ENCODE results near the gene CXCL3. TPM values are rescaled to one million over a fixed set of nuclear protein-coding genes. Genes with fewer than 3 reads are reported as not detected.
"Not testable (repeated sequence)": the region's sequence is repeated elsewhere in the genome, so short reads cannot be mapped to it uniquely, and the experiment has no call there.

CXCL3 gene
- total RNA-seq, 6 experiments from 2014 or later, result 0.25 to 2.0 (median 0.62) TPM; not detected in 2

DNA sequence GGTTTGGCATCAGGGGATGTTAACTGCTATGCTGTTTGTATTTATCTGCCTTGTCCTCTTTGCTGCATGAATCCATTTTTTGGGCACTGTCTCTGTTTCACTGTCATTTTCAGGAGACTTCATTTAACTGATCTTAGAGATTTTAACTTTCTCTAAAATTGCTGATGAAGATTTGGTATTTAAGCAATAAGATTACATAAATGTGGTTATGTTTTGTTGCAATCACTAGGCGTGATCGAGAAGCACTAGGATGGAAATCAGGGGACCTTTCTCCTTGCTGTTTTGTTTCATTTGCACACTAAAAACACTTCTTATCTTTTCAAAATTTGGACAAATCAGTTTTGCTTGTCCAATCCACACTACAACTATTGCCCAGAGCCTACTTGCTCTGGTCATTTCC is 45.1 kb upstream of the CXCL3 start:
- ATAC-seq (no peak), DNase-seq (no peak)
- Histone ChIP-seq H3K4me1 (no peaks in the 10 kb centered on the region), H3K27me3 (no peaks in the 10 kb centered on the region), H3K4me3 (no peak overlapping the region), H3K9me3 (no peaks in the 10 kb centered on the region), H3K27ac (no peak overlapping the region), H3K36me3 (no peaks in the 10 kb centered on the region)
- intact Hi-C loops (cut with DNase I), result no loop called here
- TF ChIP-seq POLR2A (IDR thresholded peaks at IDR 0.05), result no peak
- TF ChIP-seq, protein P1, sequence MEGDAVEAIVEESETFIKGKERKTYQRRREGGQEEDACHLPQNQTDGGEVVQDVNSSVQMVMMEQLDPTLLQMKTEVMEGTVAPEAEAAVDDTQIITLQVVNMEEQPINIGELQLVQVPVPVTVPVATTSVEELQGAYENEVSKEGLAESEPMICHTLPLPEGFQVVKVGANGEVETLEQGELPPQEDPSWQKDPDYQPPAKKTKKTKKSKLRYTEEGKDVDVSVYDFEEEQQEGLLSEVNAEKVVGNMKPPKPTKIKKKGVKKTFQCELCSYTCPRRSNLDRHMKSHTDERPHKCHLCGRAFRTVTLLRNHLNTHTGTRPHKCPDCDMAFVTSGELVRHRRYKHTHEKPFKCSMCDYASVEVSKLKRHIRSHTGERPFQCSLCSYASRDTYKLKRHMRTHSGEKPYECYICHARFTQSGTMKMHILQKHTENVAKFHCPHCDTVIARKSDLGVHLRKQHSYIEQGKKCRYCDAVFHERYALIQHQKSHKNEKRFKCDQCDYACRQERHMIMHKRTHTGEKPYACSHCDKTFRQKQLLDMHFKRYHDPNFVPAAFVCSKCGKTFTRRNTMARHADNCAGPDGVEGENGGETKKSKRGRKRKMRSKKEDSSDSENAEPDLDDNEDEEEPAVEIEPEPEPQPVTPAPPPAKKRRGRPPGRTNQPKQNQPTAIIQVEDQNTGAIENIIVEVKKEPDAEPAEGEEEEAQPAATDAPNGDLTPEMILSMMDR (IDR thresholded peaks at IDR 0.05), result no peak
- WGBS (ENCODE audit: insufficient coverage, low coverage, low lambda C conversion rate, missing lambda C conversion rate), result 63% methylated on average over 2 of the region's 2 CpGs

DNA sequence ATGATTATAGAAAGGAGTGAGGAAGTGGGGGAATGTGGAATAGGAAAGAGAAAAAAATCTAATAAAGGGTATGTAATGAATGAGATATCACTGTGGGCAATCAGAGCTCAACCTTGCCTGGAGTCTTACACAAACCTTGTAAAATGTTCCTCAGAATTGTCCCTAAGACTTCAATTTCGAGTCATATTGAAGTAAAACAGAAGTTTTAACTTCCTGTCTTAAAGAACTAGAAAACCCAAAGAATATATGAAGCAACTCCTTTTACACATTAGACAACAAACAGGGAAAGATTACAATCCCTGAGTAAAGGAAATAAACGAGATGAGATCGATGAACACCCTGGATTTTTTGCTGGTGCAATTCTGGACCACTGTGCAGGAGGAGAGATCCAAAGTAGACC is 42.5 kb upstream of the CXCL3 start:
- Histone ChIP-seq H3K4me1 (no peaks in the 10 kb centered on the region), H3K27ac (no peak overlapping the region), H3K9me3 (no peaks in the 10 kb centered on the region), H3K36me3 (no peaks in the 10 kb centered on the region), H3K4me3 (no peak overlapping the region), H3K27me3 (no peaks in the 10 kb centered on the region)
- intact Hi-C loops (cut with DNase I), result no loop called here
- TF ChIP-seq POLR2A (IDR thresholded peaks at IDR 0.05), result no peak
- TF ChIP-seq, protein P1 (IDR thresholded peaks at IDR 0.05), result no peak
- 43% methylated on average over 3 of the region's 3 CpGs for WGBS (ENCODE audit: insufficient coverage, low coverage, low lambda C conversion rate, missing lambda C conversion rate)
- DNase-seq (no peak), ATAC-seq (no peak)

- 100% methylated on average over 2 of the region's 2 CpGs for whole genome bisulfite sequencing (ENCODE audit: insufficient coverage, low coverage, low lambda C conversion rate, missing lambda C conversion rate)
- H3K9me3 ChIP-seq; DNase-seq; H3K4me3 ChIP-seq; H3K27me3 ChIP-seq; H3K4me1 ChIP-seq; H3K27ac ChIP-seq; intact Hi-C loops (cut with DNase I); ATAC-seq; H3K36me3 ChIP-seq: not testable (repeated sequence)
Measured at GRCh38 chr4:74080351-74080750, 41.9 kb upstream of the CXCL3 start.

- WGBS (ENCODE audit: insufficient coverage, low coverage, low lambda C conversion rate, missing lambda C conversion rate), result 68% methylated on average over 2 of the region's 2 CpGs
- H3K36me3 ChIP-seq; H3K27ac ChIP-seq; DNase-seq; H3K9me3 ChIP-seq; H3K27me3 ChIP-seq; H3K4me1 ChIP-seq; intact Hi-C loops (cut with DNase I); H3K4me3 ChIP-seq: not testable (repeated sequence)
- ATAC-seq, result peak; percentile 26 to 52 (median 44)
Measured at GRCh38 chr4:74079024-74079423, 40.5 kb upstream of the CXCL3 start.

DNA sequence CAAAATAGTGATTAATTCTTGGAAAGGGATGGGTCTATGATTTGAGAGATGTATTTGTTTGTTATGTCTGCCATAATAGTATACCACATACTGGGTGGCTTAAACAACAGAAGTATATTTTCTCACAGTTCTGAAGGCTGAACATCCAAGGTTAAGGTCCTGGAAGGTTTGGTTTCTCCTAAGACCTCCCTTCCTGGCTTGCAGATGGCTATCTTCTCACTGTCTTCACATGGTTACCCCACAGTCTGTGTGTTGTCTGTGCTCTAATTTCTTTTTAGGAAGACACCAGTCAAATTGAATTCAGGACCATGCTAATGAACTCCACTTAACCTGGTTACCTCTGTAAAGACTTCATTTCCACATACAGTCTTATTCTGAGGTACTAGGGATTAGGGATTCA is 34.9 kb upstream of the CXCL3 start:
- Histone ChIP-seq H3K36me3 (no peaks in the 10 kb centered on the region), H3K27ac (no peak overlapping the region), H3K27me3 (no peaks in the 10 kb centered on the region), H3K4me3 (no peak overlapping the region), H3K9me3 (no peaks in the 10 kb centered on the region), H3K4me1 (no peaks in the 10 kb centered on the region)
- DNase-seq (no peak), ATAC-seq (no peak)
- intact Hi-C loops (cut with DNase I), result no loop called here
- TF ChIP-seq, protein P1 (IDR thresholded peaks at IDR 0.05), result no peak
- TF ChIP-seq POLR2A (IDR thresholded peaks at IDR 0.05), result no peak

DNA sequence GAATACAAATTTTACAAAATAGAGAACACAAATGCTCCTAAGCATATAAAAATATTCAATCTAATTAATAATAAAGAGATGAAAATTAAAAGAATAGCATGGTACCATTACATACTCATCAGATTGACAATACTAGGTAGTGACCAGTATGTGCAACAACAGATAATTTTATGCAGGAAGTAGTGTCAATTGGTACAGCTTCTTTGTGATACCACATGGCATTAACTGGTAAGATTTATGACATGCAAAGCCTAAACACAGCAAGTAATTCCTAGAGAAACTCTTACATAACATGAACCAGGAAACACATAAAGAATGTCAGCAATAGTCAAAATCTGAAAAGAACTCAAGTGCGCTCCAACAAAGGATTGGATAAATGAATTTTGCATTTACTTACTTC is 34.2 kb upstream of the CXCL3 start:
- Histone ChIP-seq H3K4me1 (no peaks in the 10 kb centered on the region), H3K27me3 (no peaks in the 10 kb centered on the region), H3K36me3 (no peaks in the 10 kb centered on the region), H3K9me3 (no peaks in the 10 kb centered on the region), H3K4me3 (no peak overlapping the region), H3K27ac (no peak overlapping the region)
- WGBS (ENCODE audit: insufficient coverage, low coverage, low lambda C conversion rate, missing lambda C conversion rate), result 73% methylated on average over 1 of the region's 1 CpG
- no peak for ATAC-seq
- intact Hi-C loops (cut with DNase I), result no loop called here
- no peak for DNase-seq
- TF ChIP-seq, protein P1 (IDR thresholded peaks at IDR 0.05), result no peak
- no peak for TF ChIP-seq POLR2A (IDR thresholded peaks at IDR 0.05)
